Stimulated activated CD4-positive, alpha-beta T cell treated with anti-CD3 and anti-CD28 coated beads, Interleukin-4, amount 100 ng/mL, for 1 hour (primary cell): ENCODE measurements around the gene CCDC18.
"Not testable (repeated sequence)": the region's sequence is repeated elsewhere in the genome, so short reads cannot be mapped to it uniquely, and the experiment has no call there.

Source experiments
- DNase-seq: peaks from one replicate; pipeline ENCODE4 v3.0.0-alpha.2; 2020

The CCDC18 gene

GRCh38 chr1:93180723-93181613 is at the start of gene CCDC18:
Gene CCDC18 (plus strand): TSS chr1:93180724. CDS start chr1:93183362, 2,638 bp downstream.
- DNase-seq: peak; percentile 51

GRCh38 chr1:93132638-93133037 is 47.9 kb upstream of the CCDC18 start:
- DNase-seq: no peak

GRCh38 chr1:93136445-93136844 is 44.1 kb upstream of the CCDC18 start:
- no peak for DNase-seq

- DNase-seq: no peak
Observed at GRCh38 chr1:93137604-93138292, 42.8 kb upstream of the CCDC18 start.

GRCh38 chr1:93140106-93140505 is 40.4 kb upstream of the CCDC18 start:
- no peak for DNase-seq

GRCh38 chr1:93142161-93142560 is 38.4 kb upstream of the CCDC18 start:
- no peak for DNase-seq

GRCh38 chr1:93143136-93143535 is 37.4 kb upstream of the CCDC18 start:
- no peak for DNase-seq

GRCh38 chr1:93143769-93144168 is 36.8 kb upstream of the CCDC18 start:
- DNase-seq: no peak

- DNase-seq: no peak
Observed at GRCh38 chr1:93148001-93148400, 32.5 kb upstream of the CCDC18 start.

GRCh38 chr1:93150729-93151128 is 29.8 kb upstream of the CCDC18 start:
- DNase-seq: no peak

GRCh38 chr1:93151474-93151873 is 29.1 kb upstream of the CCDC18 start:
- no peak for DNase-seq

GRCh38 chr1:93152835-93153234 is 27.7 kb upstream of the CCDC18 start:
- no peak for DNase-seq

GRCh38 chr1:93154898-93155297 is 25.6 kb upstream of the CCDC18 start:
- no peak for DNase-seq

GRCh38 chr1:93155335-93155734 is 25.2 kb upstream of the CCDC18 start:
- no peak for DNase-seq

- DNase-seq: no peak
Observed at GRCh38 chr1:93159337-93159736, 21.2 kb upstream of the CCDC18 start.

GRCh38 chr1:93163314-93163713 is 17.2 kb upstream of the CCDC18 start:
- not testable (repeated sequence) for DNase-seq

GRCh38 chr1:93164816-93165215 is 15.7 kb upstream of the CCDC18 start:
- DNase-seq: no peak

- not testable (repeated sequence) for DNase-seq
Observed at GRCh38 chr1:93165895-93166294, 14.6 kb upstream of the CCDC18 start.

GRCh38 chr1:93167006-93167405 is 13.5 kb upstream of the CCDC18 start:
- no peak for DNase-seq

- not testable (repeated sequence) for DNase-seq
Observed at GRCh38 chr1:93170141-93170678, 10.3 kb upstream of the CCDC18 start.

- DNase-seq: no peak
Observed at GRCh38 chr1:93171549-93172034, 8.9 kb upstream of the CCDC18 start.

GRCh38 chr1:93172778-93173177 is 7.7 kb upstream of the CCDC18 start:
- no peak for DNase-seq

GRCh38 chr1:93174638-93175037 is 5.9 kb upstream of the CCDC18 start:
- DNase-seq: not testable (repeated sequence)

GRCh38 chr1:93177991-93178390 is 2.5 kb upstream of the CCDC18 start:
- no peak for DNase-seq
